Upper lobe of left lung (tissue), 6 donors: ENCODE measurements around the gene MED29. TPM values are rescaled to one million over a fixed set of nuclear protein-coding genes. Genes with fewer than 3 reads are reported as not detected.

Experiments
- ATAC-seq, 2 donors: fragments of 200-7000 bp; cut with Tn5 transposase; one replicate each; pipeline ENCODE4 v1.9.1; 2022; ENCODE audit warnings: mild to moderate bottlenecking in 2 of 2, moderate library complexity in 2 of 2; ENCODE audit not compliant: low FRiP score in 2 of 2
- DNase-seq, 2 donors: peaks; one replicate each; pipeline ENCODE4 v3.0.0-alpha.2; 2019 to 2020
- H3K27ac ChIP-seq, 4 donors: fragments of 200-600 bp; sonication (generic); one replicate each; pipeline ENCODE4 v1.5.1; 2016 to 2019
- H3K27me3 ChIP-seq, 4 donors: fragments of 200-600 bp; sonication (generic); one replicate each; pipeline ENCODE4 v1.5.1; 2017 to 2019
- H3K36me3 ChIP-seq, 4 donors: fragments of 200-600 bp; sonication (generic); one replicate each; pipeline ENCODE4 v1.5.1; 2016 to 2019
- H3K4me1 ChIP-seq, 4 donors: fragments of 200-600 bp; sonication (generic); one replicate each; pipeline ENCODE4 v1.5.1; 2018 to 2019
- H3K4me3 ChIP-seq, 4 donors: fragments of 200-600 bp; sonication (generic); one replicate each; pipeline ENCODE4 v1.5.1; 2017 to 2019; ENCODE audit warnings: mild to moderate bottlenecking in 2 of 4, moderate library complexity in 1 of 4
- H3K9me3 ChIP-seq, 4 donors: fragments of 200-600 bp; sonication (generic); one replicate each; pipeline ENCODE4 v1.5.1; 2018 to 2019
- CTCF ChIP-seq, 6 experiments: fragments of 450-650 bp in 4 of 6; fragments of 200-600 bp in 2 of 6; sonication (generic) in 2 of 6; IDR thresholded peaks; one replicate each; pipeline ENCODE4 v1.5.1; 2016 to 2019; ENCODE audit warnings: antibody characterized with exemption in 6 of 6
- EP300 ChIP-seq, 4 donors: sonication (generic); formaldehyde crosslinking; IDR thresholded peaks; one replicate each; pipeline ENCODE4 v1.5.1; 2017; ENCODE audit warnings: antibody characterized with exemption in 4 of 4, control low read depth in 2 of 4
- POLR2A ChIP-seq, 4 donors: fragments of 450-650 bp; IDR thresholded peaks; one replicate each; pipeline ENCODE4 v1.5.1; 2016 to 2017; ENCODE audit warnings: antibody characterized with exemption in 4 of 4, mild to moderate bottlenecking in 2 of 4
- POLR2AphosphoS5 ChIP-seq, 2 donors: sonication (generic); formaldehyde crosslinking; IDR thresholded peaks; one replicate each; pipeline ENCODE4 v1.5.1; 2017; ENCODE audit warnings: antibody characterized with exemption in 2 of 2
- WGBS, 2 donors: methylation state at CpG; one replicate each; pipeline ENCODE4 v1.1.5; 2017 to 2018; 5-methylcytosine and 5-hydroxymethylcytosine counted together
- total RNA-seq, 6 donors: library from RNA; depleted of rRNA in 4 of 6; stranded (reverse); fragments of >200 nt in 4 of 6; gene quantifications; one replicate each; pipeline versions ENCODE4 v1.1.0 to v1.2.1, GENCODE V29; 2016 to 2021
- donor health status: DM: no; HTN: no; CAD: no; lungs with moderate emphysema.
- donor health status: DM: no; HTN: yes; CAD: no; lungs with severe emphysema.

MED29 gene
- total RNA-seq, 6 donors from 2014 or later, result 18.9 to 51.1 (median 33.7) TPM

GRCh38 chr19:39347332-39348164 is 43.6 kb upstream of the MED29 start:
- TF ChIP-seq CTCF (IDR thresholded peaks at IDR 0.05) (no peak), POLR2A (IDR thresholded peaks at IDR 0.05) (no peak), POLR2AphosphoS5 (IDR thresholded peaks at IDR 0.05) (no peak), EP300 (IDR thresholded peaks at IDR 0.05) (no peak)
- Histone ChIP-seq H3K9me3 (no peaks in the 10 kb centered on the region), H3K27me3 (no peaks in the 10 kb centered on the region), H3K36me3 (peaks cover 0 to 37% (median 6%) of the 10 kb centered on the region in 4 donors), H3K4me1 (peaks cover 20 to 35% (median 30%) of the 10 kb centered on the region in 4 donors), H3K4me3 (no peak overlapping the region), H3K27ac (peak overlapping the region in 1 of 4 donors; percentile 28)
- no peak for DNase-seq
- WGBS, 2 donors, result 87 to 89% methylated on average over 4 of the region's 4 CpGs
- no peak for ATAC-seq

- H3K27me3 ChIP-seq, result no peaks in the 10 kb centered on the region
- H3K4me1 ChIP-seq, result peaks cover 6 to 20% (median 18%) of the 10 kb centered on the region in 4 donors
- ATAC-seq (no peak), DNase-seq (no peak)
- no peaks in the 10 kb centered on the region for H3K9me3 ChIP-seq
- no peak overlapping the region for H3K4me3 ChIP-seq
- H3K27ac ChIP-seq, result no peak overlapping the region
- no peak for TF ChIP-seq POLR2AphosphoS5 (IDR thresholded peaks at IDR 0.05)
- no peak for TF ChIP-seq POLR2A (IDR thresholded peaks at IDR 0.05)
- no peak for TF ChIP-seq EP300 (IDR thresholded peaks at IDR 0.05)
- TF ChIP-seq CTCF (IDR thresholded peaks at IDR 0.05), result no peak
- WGBS, 2 donors, result 76 to 83% methylated on average over 4 of the region's 4 CpGs
- peaks cover under 1 to 55% (median 11%) of the 10 kb centered on the region in 4 donors for H3K36me3 ChIP-seq
Measured at GRCh38 chr19:39349326-39349725, 41.9 kb upstream of the MED29 start.

- Histone ChIP-seq H3K4me3 (no peak overlapping the region), H3K36me3 (peaks cover 7 to 63% (median 19%) of the 10 kb centered on the region in 4 donors), H3K27me3 (no peaks in the 10 kb centered on the region), H3K9me3 (no peaks in the 10 kb centered on the region), H3K4me1 (peaks cover 4 to 18% (median 10%) of the 10 kb centered on the region in 4 donors), H3K27ac (no peak overlapping the region)
- ATAC-seq (no peak), DNase-seq (no peak)
- no peak for TF ChIP-seq POLR2AphosphoS5 (IDR thresholded peaks at IDR 0.05)
- no peak for TF ChIP-seq CTCF (IDR thresholded peaks at IDR 0.05)
- TF ChIP-seq EP300 (IDR thresholded peaks at IDR 0.05), result no peak
- TF ChIP-seq POLR2A (IDR thresholded peaks at IDR 0.05), result no peak
- 98 to 100% methylated on average over 3 of the region's 3 CpGs for WGBS, 2 donors
Measured at GRCh38 chr19:39350156-39350555, 41.0 kb upstream of the MED29 start.

GRCh38 chr19:39351537-39352064 is 39.6 kb upstream of the MED29 start:
- no peak for TF ChIP-seq POLR2A (IDR thresholded peaks at IDR 0.05)
- TF ChIP-seq EP300 (IDR thresholded peaks at IDR 0.05), result no peak
- TF ChIP-seq CTCF (IDR thresholded peaks at IDR 0.05), result no peak
- TF ChIP-seq POLR2AphosphoS5 (IDR thresholded peaks at IDR 0.05), result no peak
- peaks cover 0 to 11% (median 2%) of the 10 kb centered on the region in 4 donors for H3K4me1 ChIP-seq
- H3K27me3 ChIP-seq, result no peaks in the 10 kb centered on the region
- ATAC-seq (peak in 1 of 2 donors; percentile 68), DNase-seq (no peak)
- H3K27ac ChIP-seq, result no peak overlapping the region
- 66 to 68% methylated on average over 4 of the region's 4 CpGs for WGBS, 2 donors
- no peaks in the 10 kb centered on the region for H3K9me3 ChIP-seq
- peaks cover 13 to 75% (median 30%) of the 10 kb centered on the region in 4 donors for H3K36me3 ChIP-seq
- H3K4me3 ChIP-seq, result no peak overlapping the region
